Measurements from ENCODE around the gene PRRG2.

Gene PRRG2

GRCh38 chr19:49580264-49581006 lies 681 bp upstream of the PRRG2 start, which contains the start of gene NOSIP:
TSS of gene NOSIP (minus strand) at chr19:49580556. CDS start at chr19:49560691, 19,865 bp downstream.
- ChIA-PET CTCF (interaction anchor here (0.7 to 2.1 kb wide), 3 partner anchors 10 to 100 kb away, joined by 3 to 10 read pairs (median 4); no protein-coding TSS in a partner anchor), POLR2A (interaction anchor here (0.6 to 3.9 kb wide), 18 partner anchors 10 to 137 kb away, joined by 3 to 29 read pairs (median 4); partner anchors contain the start of genes PRMT1, PRR12, RPS11 and RRAS)
- no peak for TF ChIP-seq ZNF384 (IDR thresholded peaks at IDR 0.05)
- no peak for TF ChIP-seq ARNT (IDR thresholded peaks at IDR 0.05)
- TF ChIP-seq ELF4 (IDR thresholded peaks at IDR 0.05): peak; percentile 93
- no peak for TF ChIP-seq TARDBP (IDR thresholded peaks at IDR 0.05)
- TF ChIP-seq FOXK2 (IDR thresholded peaks at IDR 0.05): no peak
- TF ChIP-seq HDGF (IDR thresholded peaks at IDR 0.05; ENCODE audit: borderline replicate concordance): no peak
- peak; percentile 44; the same call in 1 of the 2 replicates for TF ChIP-seq L3MBTL2 (conservative IDR thresholded peaks at IDR 0.05)
- TF ChIP-seq PKNOX1 (IDR thresholded peaks at IDR 0.05): peak; percentile 91
- TF ChIP-seq BHLHE40 (IDR thresholded peaks at IDR 0.05; ENCODE audit: borderline replicate concordance): no peak
- 0 out of 2 replicates have a peak, but pooled peaks have one; percentile 29 for TF ChIP-seq FOXM1 (IDR thresholded peaks at IDR 0.05; ENCODE audit: borderline replicate concordance)
- TF ChIP-seq NFRKB (IDR thresholded peaks at IDR 0.05): no peak
- no peak for TF ChIP-seq SUZ12 (IDR thresholded peaks at IDR 0.05)
- TF ChIP-seq CTBP1 (IDR thresholded peaks at IDR 0.05; ENCODE audit: borderline replicate concordance): peak; percentile 95
- TF ChIP-seq LEF1 (IDR thresholded peaks at IDR 0.05; ENCODE audit: borderline replicate concordance): no peak
- TF ChIP-seq FOXA1 (IDR thresholded peaks at IDR 0.05): no peak
- TF ChIP-seq SP1 (IDR thresholded peaks at IDR 0.05): no peak
- peak; percentile 93 for DNase-seq (ENCODE audit: extremely low spot score)

- TF ChIP-seq ARNT (IDR thresholded peaks at IDR 0.05) (no peak), ELF4 (IDR thresholded peaks at IDR 0.05) (no peak), HDGF (IDR thresholded peaks at IDR 0.05; ENCODE audit: borderline replicate concordance) (no peak), FOXK2 (IDR thresholded peaks at IDR 0.05) (no peak), FOXA1 (IDR thresholded peaks at IDR 0.05) (no peak), PKNOX1 (IDR thresholded peaks at IDR 0.05) (no peak), SUZ12 (IDR thresholded peaks at IDR 0.05) (no peak), CTBP1 (IDR thresholded peaks at IDR 0.05; ENCODE audit: borderline replicate concordance) (no peak), ZNF384 (IDR thresholded peaks at IDR 0.05) (no peak), SP1 (IDR thresholded peaks at IDR 0.05) (no peak), BHLHE40 (IDR thresholded peaks at IDR 0.05; ENCODE audit: borderline replicate concordance) (no peak), LEF1 (IDR thresholded peaks at IDR 0.05; ENCODE audit: borderline replicate concordance) (no peak), NFRKB (IDR thresholded peaks at IDR 0.05) (no peak)
- DNase-seq (ENCODE audit: extremely low spot score): no peak
- ChIA-PET POLR2A (interaction anchor here (0.6 to 1.2 kb wide), 3 partner anchors 57 to 90 kb away, joined by 3 to 4 read pairs (median 4); partner anchors contain the start of genes RRAS and SCAF1), CTCF (interaction anchor here (0.9 kb wide), 1 partner anchor 13 kb away, joined by 5 read pairs; no protein-coding TSS in a partner anchor)
These were observed 2.1 kb downstream of the PRRG2 start for GRCh38 chr19:49583239-49583638.

- ChIA-PET CTCF (interaction anchor here (0.6 kb wide), 1 partner anchor 1084 kb away, joined by 3 read pairs; no protein-coding TSS in a partner anchor), POLR2A (no interaction called here)
- TF ChIP-seq FOXA1 (IDR thresholded peaks at IDR 0.05) (no peak), CTBP1 (IDR thresholded peaks at IDR 0.05; ENCODE audit: borderline replicate concordance) (no peak), SUZ12 (IDR thresholded peaks at IDR 0.05) (no peak), ZNF384 (IDR thresholded peaks at IDR 0.05) (no peak), ELF4 (IDR thresholded peaks at IDR 0.05) (no peak), LEF1 (IDR thresholded peaks at IDR 0.05; ENCODE audit: borderline replicate concordance) (no peak), FOXM1 (IDR thresholded peaks at IDR 0.05; ENCODE audit: borderline replicate concordance) (no peak), NFRKB (IDR thresholded peaks at IDR 0.05) (no peak), HDGF (IDR thresholded peaks at IDR 0.05; ENCODE audit: borderline replicate concordance) (no peak)
- no peak for DNase-seq (ENCODE audit: extremely low spot score)
These were observed 3.9 kb downstream of the PRRG2 start for GRCh38 chr19:49585023-49585422.

- DNase-seq (ENCODE audit: extremely low spot score): no peak
- ChIA-PET CTCF (interaction anchor here (1.4 kb wide), 1 partner anchor 17 kb away, joined by 4 read pairs; no protein-coding TSS in a partner anchor), POLR2A (interaction anchor here (1.0 kb wide), 1 partner anchor 53 kb away, joined by 4 read pairs; the partner anchor contains the start of gene RRAS)
- TF ChIP-seq NFRKB (IDR thresholded peaks at IDR 0.05): no peak
- no peak for TF ChIP-seq TARDBP (IDR thresholded peaks at IDR 0.05)
- TF ChIP-seq PKNOX1 (IDR thresholded peaks at IDR 0.05): no peak
- TF ChIP-seq ZNF384 (IDR thresholded peaks at IDR 0.05): no peak
- TF ChIP-seq LEF1 (IDR thresholded peaks at IDR 0.05; ENCODE audit: borderline replicate concordance): no peak
- no peak for TF ChIP-seq CTBP1 (IDR thresholded peaks at IDR 0.05; ENCODE audit: borderline replicate concordance)
- TF ChIP-seq FOXA1 (IDR thresholded peaks at IDR 0.05): no peak
These were observed 6.1 kb downstream of the PRRG2 start for GRCh38 chr19:49587227-49587626.

GRCh38 chr19:49588365-49589122 lies 7.4 kb downstream of the PRRG2 start:
- POLR2A ChIA-PET: interaction anchor here (1.0 to 3.3 kb wide), 2 partner anchors 8 to 52 kb away, joined by 4 to 29 read pairs; partner anchors contain the start of genes NOSIP, PRRG2 and RRAS
- DNase-seq (ENCODE audit: extremely low spot score): no peak
- no peak for TF ChIP-seq NFRKB (IDR thresholded peaks at IDR 0.05)
- no peak for TF ChIP-seq PKNOX1 (IDR thresholded peaks at IDR 0.05)
- no peak for TF ChIP-seq TARDBP (IDR thresholded peaks at IDR 0.05)
- no peak for TF ChIP-seq FOXM1 (IDR thresholded peaks at IDR 0.05; ENCODE audit: borderline replicate concordance)
- no peak for TF ChIP-seq ZNF384 (IDR thresholded peaks at IDR 0.05)
- TF ChIP-seq SP1 (IDR thresholded peaks at IDR 0.05): no peak
- no peak for TF ChIP-seq ELF4 (IDR thresholded peaks at IDR 0.05)
- TF ChIP-seq BHLHE40 (IDR thresholded peaks at IDR 0.05; ENCODE audit: borderline replicate concordance): no peak
- no peak for TF ChIP-seq FOXK2 (IDR thresholded peaks at IDR 0.05)
- TF ChIP-seq ARNT (IDR thresholded peaks at IDR 0.05): no peak
- TF ChIP-seq LEF1 (IDR thresholded peaks at IDR 0.05; ENCODE audit: borderline replicate concordance): no peak
- TF ChIP-seq FOXA1 (IDR thresholded peaks at IDR 0.05): no peak
- no peak for TF ChIP-seq CTBP1 (IDR thresholded peaks at IDR 0.05; ENCODE audit: borderline replicate concordance)
- CTCF ChIA-PET: no interaction called here

Data from HEK293T (cell line).